ENCODE data around the gene POLA1.
"Not testable (repeated sequence)": the region's sequence is repeated elsewhere in the genome, so short reads cannot be mapped to it uniquely, and the experiment has no call there.

Gene POLA1, protein sequence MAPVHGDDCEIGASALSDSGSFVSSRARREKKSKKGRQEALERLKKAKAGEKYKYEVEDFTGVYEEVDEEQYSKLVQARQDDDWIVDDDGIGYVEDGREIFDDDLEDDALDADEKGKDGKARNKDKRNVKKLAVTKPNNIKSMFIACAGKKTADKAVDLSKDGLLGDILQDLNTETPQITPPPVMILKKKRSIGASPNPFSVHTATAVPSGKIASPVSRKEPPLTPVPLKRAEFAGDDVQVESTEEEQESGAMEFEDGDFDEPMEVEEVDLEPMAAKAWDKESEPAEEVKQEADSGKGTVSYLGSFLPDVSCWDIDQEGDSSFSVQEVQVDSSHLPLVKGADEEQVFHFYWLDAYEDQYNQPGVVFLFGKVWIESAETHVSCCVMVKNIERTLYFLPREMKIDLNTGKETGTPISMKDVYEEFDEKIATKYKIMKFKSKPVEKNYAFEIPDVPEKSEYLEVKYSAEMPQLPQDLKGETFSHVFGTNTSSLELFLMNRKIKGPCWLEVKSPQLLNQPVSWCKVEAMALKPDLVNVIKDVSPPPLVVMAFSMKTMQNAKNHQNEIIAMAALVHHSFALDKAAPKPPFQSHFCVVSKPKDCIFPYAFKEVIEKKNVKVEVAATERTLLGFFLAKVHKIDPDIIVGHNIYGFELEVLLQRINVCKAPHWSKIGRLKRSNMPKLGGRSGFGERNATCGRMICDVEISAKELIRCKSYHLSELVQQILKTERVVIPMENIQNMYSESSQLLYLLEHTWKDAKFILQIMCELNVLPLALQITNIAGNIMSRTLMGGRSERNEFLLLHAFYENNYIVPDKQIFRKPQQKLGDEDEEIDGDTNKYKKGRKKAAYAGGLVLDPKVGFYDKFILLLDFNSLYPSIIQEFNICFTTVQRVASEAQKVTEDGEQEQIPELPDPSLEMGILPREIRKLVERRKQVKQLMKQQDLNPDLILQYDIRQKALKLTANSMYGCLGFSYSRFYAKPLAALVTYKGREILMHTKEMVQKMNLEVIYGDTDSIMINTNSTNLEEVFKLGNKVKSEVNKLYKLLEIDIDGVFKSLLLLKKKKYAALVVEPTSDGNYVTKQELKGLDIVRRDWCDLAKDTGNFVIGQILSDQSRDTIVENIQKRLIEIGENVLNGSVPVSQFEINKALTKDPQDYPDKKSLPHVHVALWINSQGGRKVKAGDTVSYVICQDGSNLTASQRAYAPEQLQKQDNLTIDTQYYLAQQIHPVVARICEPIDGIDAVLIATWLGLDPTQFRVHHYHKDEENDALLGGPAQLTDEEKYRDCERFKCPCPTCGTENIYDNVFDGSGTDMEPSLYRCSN (N-terminal part only)

DNA sequence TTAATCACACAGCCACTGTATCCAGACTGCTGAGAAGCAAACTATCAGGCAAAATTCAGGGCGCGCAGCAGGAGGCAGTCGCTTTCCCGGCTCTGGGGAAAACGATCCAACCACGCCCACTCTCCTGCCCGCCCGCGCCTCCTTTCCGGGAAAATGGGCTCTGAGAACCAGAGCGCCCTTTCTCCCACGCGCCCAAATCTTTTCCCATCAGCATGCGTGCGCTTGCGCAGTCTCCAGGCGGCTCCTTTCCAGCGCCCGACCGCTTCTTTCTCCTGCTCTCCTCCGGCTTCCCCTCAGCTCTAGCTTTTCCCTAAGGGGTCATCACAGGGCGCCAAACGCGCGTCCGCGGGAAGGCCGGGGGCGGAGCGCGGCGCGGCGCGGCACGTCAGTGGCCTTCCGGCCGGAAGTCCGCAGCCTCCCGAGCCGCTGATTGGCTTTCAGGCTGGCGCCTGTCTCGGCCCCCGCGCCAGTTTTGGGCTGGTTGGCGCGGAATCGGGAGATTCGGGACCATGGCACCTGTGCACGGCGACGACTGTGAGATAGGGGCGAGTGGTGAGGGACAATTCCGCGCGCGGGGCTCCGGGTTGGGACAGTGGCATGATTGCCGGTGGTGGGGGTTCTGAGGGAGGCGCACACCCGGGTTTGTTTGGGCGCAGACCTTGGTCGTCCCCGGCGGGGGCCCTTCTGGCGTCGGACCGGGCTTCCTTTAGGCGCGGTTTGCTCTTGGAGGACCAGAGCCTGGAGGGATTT is at the start of gene POLA1:
Gene POLA1 (plus strand): TSS at position 466 of the 750 bp plus-strand sequence. CDS start 44 bp downstream, at position 510.
- DNase-seq (ENCODE audit: low spot score): peak; percentile 90

DNA sequence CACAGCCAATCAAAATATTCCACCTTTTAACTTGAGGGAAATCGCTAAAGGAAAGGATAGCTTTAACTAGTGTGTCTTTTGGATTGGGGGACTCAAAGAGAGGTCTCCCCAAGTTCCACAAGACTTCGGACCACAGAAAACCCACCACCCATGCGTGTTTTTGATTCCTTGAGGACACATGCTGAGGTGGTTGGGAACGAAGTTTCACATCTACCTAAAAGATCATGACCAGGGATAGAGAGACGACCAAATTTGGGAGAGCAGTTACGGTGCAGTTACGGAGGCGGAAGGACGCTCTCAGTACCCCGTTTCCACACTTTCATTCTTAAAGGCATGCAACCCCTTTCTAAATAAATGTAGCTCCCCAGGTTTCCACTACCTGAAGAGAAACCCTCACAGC is 47.7 kb upstream of the POLA1 start:
- DNase-seq (ENCODE audit: low spot score): no peak

DNA sequence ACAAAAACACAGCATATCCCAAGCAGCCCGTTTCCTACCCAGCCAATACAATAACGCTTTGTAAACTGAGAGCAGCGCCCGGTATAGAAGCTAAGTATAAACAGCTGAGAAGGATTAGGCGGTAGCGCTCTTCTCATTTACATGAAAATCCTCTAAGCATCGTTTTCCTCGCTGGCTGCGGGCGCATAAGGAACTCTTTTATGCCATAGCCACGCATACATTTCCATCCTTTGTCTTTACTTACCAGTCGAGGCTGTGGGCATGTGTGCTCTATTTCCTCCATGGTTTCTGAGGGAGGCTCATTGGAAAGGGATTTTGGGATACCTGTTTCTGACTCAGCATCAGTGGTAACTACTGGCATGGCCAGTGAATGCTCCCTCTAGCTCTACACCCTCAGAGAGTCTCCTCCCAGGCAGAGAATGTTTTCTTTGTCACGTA is 47.0 kb upstream of the POLA1 start:
- DNase-seq (ENCODE audit: low spot score): peak; percentile 32

DNA sequence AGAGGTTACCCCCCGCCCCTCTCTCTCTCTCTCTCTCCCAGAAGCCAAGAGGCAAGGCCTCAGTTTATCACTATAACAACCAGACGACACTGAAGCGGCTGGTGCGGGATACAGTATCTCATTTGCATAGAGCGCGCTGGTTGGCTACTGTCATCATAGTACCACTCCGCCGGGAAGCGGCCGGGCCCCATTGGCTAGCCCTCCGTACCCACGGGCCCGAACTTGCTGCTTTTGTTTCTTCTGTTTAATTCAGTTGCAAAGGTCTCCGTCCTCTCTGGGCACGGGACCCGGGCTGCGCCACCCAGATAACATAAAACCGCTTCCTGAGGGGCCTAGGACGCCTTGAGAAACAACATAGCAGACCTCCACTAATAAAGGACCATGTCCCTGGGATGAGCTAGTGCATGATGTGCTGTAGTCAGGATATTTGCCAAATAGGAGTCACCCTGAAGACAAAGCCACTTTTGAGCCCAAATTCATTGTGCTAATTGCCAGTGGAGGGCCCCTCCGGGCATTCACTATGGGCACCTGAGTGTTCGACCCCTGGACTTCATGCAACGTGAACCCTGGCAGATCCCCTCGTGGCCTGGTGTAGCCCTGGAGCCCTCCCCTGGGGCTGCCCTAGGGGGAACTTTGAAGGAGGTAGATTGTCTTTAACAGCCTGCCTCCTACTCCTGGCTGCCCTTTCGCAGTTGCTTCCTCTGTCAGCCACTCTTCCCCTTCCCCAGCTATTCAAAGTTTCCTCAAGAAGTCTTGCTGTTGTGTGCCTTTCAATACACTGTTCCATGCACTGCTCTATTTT is 46.3 kb upstream of the POLA1 start, which contains the start of gene PCYT1B:
Gene PCYT1B (minus strand): TSS at position 91 of the 802 bp plus-strand sequence. CDS start 242 bp downstream, outside the sequence.
- peak; percentile 33 for DNase-seq (ENCODE audit: low spot score)

DNA sequence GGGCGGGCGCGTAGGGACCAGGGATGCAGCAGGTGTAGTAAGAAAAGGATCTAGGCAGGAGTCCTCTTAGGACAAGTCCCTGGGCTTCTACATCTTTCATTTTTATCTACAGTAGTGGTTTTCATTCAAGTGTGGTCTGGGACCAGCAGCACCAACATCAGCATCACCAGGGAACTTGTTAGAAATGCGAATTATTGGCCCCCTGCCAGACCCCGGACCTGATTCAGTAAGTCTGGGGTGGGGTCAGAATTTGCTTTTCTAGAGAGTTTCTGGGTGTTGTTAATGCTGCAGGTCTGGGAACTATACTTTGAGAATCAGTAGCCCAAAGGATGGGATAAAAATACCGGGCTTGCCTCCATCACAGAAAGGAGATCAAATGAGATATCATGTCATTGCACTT is 45.2 kb upstream of the POLA1 start:
- no peak for DNase-seq (ENCODE audit: low spot score)

DNA sequence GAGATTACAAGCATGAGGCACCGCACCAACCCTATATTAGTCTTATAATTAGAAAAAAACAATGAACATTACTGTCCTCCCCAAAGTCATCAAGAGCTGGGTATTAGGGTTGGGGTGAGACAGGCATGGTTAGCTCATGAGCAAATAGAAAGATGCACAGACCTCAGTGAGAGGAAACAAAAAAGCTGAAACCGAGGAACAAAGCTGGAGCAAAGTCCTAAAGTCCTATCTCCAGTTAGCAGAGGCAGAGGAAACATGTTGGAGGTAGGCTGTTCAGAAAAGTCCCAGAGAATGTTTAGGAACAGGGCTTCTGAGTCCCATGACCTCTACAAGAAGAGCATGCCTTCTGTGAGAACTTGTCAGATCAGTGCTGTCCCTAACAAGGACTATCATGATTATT is 41.9 kb upstream of the POLA1 start:
- DNase-seq (ENCODE audit: low spot score): no peak

DNA sequence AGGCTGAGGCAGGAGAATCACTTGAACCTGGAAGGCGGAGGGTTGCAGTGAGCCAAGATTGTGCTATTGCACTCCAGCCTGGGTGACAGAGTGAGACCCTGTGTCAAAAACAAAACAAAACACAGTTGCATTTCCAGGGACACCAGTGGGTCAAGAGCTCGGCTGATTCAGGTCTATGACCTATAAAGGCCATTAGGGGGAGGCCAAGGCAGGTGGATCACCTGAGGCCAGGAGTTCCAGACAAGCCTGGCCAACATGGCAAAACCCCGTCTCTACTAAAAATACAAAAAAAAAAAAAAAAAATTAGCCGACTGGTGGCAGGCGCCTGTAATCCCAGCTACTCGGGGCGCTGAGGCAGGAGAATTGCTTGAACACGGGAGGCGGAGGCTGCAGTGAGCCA is 38.0 kb upstream of the POLA1 start:
- not testable (repeated sequence) for DNase-seq (ENCODE audit: low spot score)

DNA sequence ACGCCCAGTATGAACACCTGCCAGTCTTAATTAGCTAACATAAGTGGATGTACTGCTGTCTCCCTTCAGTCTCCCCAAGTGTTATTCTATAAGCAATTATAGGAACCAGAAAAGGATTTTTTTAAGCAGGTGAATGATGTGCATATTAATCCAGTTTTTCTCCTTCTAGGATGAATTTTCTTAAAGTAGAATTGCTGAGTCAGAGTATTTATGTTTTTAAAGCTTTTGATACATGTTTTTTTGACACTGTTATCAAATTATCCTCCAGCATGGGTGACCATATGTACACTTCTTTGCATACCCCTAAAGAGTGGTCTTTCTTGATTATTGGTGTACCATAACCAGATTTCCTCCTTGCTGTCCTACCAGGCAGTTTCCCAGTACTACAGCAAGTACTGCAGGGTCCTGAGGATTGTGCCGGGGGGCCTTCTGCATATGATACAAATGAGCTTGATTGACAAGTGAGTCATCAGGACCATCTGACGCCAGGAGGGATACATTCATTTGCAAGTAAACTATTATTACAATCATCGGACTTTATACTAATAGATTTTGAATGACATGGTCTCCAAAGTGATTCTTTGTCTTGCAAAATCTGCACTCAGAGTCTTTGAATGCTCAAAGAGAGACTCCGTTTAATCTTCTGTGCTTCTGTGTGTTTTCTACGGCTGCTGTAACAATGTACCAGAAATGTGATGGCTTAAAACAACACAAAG is 35.9 kb upstream of the POLA1 start:
- DNase-seq (ENCODE audit: low spot score): no peak

DNA sequence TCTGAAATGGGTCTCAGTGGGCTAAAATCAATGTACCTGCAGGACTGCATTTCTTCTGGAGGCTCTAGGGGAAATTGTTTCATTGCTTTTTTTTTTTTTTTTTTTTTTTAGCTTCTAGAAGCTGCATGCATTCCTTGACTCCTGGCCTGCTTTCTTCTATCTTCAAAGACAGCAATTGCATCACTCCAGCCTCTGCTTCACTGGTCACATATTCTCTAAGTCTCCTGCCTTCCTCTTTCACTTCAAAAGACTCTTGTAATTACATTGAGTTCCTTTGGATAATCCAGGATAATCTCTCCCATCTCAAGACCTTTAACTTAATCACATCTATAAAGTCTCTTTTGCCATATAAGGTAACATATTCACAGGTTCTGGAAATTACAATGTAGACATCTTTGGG is 35.3 kb upstream of the POLA1 start:
- DNase-seq (ENCODE audit: low spot score): no peak

DNA sequence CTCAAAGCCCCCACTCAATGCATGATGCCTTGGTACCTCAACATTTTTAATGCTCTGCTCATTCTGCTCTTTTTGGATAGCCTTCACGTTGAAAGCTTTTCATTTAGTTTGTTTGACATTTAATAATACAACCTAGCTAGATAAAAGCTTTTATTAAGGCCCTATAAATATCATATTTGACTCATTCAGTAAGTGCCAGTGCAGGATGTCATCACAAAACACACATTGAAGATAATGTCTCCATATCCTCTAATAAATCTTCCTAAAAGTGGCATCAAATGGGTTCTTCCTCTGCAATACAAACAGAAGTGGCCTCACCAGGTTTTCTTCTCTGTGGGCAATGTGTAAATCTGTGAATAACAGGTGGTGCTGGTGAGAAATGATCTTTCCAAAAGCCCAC is 34.6 kb upstream of the POLA1 start:
- no peak for DNase-seq (ENCODE audit: low spot score)

DNA sequence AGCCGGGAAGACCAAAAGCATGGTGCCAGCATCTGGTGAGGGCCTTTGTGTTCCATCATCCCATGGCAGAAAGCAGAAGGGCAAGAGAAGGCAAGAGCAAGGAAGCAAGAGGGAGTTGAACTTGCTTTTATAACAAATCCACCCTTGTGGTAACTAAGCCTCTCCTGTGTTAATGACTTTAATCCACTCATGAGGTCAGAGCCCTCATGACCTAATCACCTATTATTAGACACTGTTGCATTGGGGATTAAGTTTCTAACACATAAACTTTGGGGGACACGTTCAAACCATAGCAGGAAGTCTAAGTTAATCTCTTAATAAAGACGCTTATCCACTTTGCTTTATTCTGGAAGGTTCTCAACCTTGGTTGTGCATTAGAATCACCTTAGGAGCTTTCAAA is 34.1 kb upstream of the POLA1 start:
- DNase-seq (ENCODE audit: low spot score): no peak

DNA sequence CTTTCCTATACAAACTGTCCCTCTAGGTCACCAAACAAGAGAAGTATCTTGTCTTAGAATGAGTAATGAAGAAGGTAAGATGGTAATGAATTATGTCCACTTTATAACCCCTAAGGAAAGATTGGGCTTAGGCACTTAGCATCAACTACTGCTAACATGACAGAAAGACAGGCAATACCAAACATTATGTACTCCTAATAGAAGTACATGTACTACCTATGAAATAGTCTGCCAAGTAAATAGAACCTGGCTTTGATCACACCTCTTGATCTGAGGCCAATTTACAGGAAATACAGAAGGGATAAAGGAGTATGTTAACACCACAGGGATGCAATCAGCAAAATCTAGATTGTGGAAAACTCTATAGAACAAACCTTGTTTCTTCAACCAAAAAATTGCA is 32.4 kb upstream of the POLA1 start:
- DNase-seq (ENCODE audit: low spot score): no peak

DNA sequence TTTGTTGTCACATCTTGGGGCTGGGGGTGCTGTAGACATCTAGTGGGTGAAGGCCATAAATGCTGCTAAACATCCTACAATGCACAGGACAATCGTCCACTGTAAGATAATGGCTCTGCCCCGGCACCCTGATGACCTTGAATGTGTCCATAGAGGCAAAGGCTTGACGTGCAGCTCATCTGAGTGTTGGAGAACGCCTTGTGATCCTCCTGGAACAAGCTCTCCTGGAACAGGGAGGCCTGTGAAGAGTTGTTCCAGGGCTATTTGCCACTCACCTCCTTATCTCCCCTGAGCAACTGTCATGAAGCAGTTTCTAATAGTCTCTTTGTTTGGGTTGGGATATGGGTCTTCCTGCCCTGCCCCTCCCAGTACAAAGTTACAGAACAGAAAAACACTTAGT is 31.4 kb upstream of the POLA1 start:
- no peak for DNase-seq (ENCODE audit: low spot score)

DNA sequence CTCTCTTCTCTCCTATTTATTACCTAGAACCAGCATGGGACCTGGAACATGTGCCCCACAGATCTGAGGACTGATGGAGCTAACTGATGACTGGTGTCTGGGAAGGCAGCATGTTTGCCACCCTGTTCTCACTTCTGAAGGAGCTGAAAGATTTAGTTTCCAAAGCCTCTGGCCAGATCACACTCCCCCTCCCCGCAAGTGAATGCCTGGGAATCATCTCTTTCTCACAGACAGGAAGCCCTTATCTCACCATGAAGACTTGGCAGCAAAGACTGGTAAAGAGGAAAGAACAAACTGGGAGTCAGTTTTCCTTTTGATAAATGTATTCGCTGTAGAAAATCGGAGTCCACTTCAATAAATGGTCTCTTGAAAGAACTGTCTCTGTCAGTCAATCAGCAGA is 25.6 kb upstream of the POLA1 start:
- DNase-seq (ENCODE audit: low spot score): no peak

DNA sequence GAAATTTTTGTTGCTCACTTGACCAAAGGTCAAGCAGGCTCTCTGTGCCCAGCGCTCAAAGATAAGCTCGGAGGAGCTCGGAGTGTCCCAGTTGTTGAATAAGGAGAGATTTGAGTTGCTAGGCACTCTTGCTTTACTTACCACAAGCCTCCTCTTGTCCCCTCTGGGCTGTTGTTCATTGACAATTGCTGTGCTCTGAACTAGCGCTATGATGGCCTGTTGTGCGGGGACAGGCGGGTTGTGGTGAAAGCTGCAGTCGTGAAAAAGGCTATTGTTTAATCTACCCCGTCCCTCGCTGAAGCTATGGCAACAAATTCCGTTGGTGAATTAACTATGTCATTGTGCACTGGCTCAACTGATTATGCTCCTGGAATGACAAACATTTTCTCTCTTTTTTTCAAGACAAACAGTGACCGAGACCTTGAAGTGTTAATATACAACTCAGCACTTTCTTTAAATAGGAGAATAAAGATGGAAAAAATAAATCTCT is 21.0 kb upstream of the POLA1 start:
- no peak for DNase-seq (ENCODE audit: low spot score)

DNA sequence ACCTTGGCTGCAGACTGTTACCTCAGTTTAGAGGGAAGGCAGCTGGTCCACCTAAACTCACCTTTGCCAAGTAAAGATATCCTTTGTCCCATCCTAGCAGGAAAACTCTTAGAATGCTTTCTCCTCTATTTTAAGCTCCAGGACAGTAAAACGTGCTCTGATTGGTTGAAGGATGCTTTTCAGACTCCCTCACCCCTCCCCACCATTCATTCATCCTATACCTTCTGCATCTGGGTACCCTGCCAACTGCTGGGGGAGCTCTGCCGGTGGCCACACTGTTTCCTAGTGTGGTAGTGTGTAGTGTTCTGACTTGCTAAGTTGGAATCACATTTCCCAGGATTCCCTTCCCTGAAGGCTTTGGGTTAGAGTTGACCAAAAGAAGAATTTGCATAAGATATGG is 20.3 kb upstream of the POLA1 start:
- no peak for DNase-seq (ENCODE audit: low spot score)

DNA sequence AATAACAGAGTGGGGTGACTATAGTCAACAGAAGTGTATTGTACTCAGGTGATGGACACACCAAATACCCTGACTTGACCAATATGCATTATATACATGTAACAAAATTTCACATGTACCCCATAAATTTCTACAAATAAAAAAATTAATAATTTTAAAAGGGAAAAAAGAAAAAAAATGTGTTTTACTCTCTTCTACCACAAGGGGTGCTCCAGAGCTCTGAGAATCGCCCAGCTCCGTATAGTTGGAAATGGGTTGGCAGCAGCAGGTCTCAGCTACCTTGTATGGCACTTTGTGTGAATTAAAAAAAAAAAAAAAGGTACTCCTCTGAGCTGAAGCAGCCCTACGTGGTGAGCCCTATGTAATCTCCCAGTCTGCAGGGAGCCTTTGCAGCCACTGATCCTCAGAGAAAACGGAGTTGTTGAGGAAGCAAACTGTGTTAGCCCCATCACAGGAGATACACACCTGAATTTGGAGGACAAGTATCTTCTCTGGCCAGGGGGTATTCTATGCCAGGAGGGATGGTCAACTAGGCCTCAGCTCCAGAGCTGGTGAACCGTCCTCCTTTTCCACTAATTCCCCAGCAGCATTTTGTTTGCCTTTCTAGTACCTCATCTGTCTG is 17.2 kb upstream of the POLA1 start:
- DNase-seq (ENCODE audit: low spot score): peak; percentile 50

DNA sequence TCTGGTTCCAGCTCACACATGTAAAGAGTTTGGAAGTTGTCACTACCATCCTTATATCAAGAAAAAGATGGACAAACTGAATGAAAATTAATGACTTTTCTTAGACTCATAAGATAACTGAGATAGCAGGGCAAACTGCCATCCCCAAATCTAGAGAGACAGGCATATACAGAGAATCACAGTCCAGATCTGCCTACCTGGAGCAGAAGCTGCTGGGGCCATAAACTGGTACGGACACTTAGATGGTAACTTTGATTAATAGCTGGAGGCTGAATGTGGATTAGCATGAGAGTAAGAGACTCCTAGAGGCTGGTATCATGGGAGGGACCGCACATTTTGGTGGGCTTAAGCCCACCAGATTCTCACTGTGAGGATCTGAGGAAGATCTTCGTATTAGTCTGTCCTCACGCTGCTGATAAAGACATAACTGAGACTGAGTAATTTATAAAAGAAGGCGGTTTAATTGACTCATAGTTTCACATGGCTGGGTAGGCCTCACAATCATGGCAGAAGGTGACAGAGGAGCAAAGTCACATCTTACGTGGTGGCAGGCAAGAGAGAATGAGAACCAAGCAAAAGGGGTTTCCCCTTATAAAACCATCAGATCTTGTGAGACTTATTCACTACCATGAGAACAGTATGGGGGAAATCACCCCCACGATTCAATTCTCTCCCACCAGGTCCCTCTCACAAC is 10.8 kb upstream of the POLA1 start:
- no peak for DNase-seq (ENCODE audit: low spot score)

DNA sequence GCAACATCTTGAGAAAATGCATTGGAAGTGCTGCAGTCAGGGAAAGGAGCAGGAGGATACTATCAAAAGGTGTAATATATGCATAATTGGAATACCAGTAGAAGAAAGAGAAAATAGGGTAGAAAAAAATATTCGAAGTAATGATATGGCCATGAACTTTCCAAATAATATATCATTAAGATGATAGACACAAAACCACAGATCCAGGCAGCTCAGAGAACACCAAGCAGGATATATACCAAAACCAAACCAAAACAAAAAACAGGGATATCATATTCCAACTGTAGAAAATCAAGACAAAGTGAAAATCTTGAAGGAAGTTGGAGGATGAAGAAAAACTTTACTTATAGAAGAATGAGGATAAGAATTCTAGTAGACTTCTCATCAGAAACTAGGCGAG is 9.7 kb upstream of the POLA1 start:
- DNase-seq (ENCODE audit: low spot score): no peak
